ACHN (cell line): ENCODE results near the gene CYP39A1.
"Not testable (repeated sequence)": the region's sequence is repeated elsewhere in the genome, so short reads cannot be mapped to it uniquely, and the experiment has no call there.

Source experiments
- DNase-seq: peaks from one replicate; pipeline ENCODE4 v3.0.0-alpha.2; 2015
- in situ Hi-C: cut with HindIII; loops from 2 replicates; pipeline ENCODE4 v1.10.0; 2017; ENCODE audit warnings: low sequenced_read_pairs, low pct_ligation_motif_present, low pct_unique_long_range_greater_than_20kb

CYP39A1 gene

GRCh38 chr6:46651816-46652215 is 802 bp downstream of the CYP39A1 start:
- no peak for DNase-seq

GRCh38 chr6:46651006-46651405 is 1.6 kb downstream of the CYP39A1 start:
- in situ Hi-C loops = no loop called here
- no peak for DNase-seq

More at GRCh38 chr6:46651816-46652215, 802 bp downstream of the CYP39A1 start:
- in situ Hi-C loops = no loop called here

- no peak for DNase-seq
- in situ Hi-C loops = no loop called here
Measured at GRCh38 chr6:46648869-46649492, 3.6 kb downstream of the CYP39A1 start.

DNA sequence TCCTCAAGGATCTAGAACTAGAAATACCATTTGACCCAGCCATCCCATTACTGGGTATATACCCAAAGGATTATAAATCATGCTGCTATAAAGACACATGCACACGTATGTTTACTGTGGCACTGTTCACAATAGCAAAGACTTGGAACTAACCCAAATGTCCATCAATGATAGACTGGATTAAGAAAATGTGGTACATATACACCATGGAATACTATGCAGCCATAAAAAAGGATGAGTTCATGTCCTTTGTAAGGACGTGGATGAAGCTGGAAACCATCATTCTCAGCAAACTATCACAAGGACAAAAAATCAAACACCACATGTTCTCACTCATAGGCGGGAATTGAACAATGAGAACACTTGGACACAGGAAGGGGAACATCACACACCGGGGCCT is 4.5 kb downstream of the CYP39A1 start:
- in situ Hi-C loops, DNase-seq: not testable (repeated sequence)

GRCh38 chr6:46645265-46645664 is 7.4 kb downstream of the CYP39A1 start:
- DNase-seq = no peak
- in situ Hi-C loops = no loop called here

GRCh38 chr6:46642928-46643751 is 9.5 kb downstream of the CYP39A1 start:
- no peak for DNase-seq
- in situ Hi-C loops = no loop called here

- DNase-seq = no peak
- in situ Hi-C loops = no loop called here
Measured at GRCh38 chr6:46638650-46639049, 14.0 kb downstream of the CYP39A1 start.

DNA sequence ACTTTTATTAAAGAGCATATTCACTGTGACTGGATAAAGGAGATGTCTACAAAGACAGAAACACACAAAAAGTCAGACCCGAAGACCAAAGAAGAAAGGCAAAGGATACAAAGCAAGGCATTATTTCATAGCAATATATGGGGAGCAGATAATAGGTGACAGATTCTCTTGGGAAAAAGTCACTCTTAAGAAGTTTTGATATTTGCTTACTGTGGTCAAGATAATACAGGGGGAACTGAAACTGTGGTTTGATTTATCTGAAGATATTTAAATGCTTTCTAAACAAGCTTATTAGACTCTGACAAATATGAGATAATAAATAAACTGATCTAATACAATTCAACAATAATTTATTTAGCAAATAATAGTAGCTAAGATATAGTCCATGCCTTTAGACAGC is 14.7 kb downstream of the CYP39A1 start:
- DNase-seq = no peak
- in situ Hi-C loops = no loop called here

GRCh38 chr6:46637145-46637544 is 15.5 kb downstream of the CYP39A1 start:
- in situ Hi-C loops = no loop called here

DNA sequence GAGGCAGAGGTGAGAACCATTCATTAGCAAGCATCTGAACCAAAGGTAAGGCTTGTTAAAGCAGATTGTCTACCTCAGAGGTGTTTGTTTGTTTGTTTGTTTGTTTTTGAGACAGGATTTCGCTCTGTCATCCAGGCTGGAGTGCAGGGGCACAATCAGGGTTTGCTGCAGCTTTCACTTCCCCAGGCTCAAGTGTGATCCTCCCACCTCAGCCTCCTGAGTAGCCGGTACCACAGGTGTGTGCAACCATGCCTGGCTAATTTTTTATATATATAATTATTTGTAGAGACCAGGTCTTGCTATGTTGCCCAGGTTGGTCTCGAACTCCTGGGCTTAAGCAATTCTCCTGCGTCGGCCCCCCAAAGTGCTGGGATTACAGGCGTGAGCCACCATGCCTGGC is 17.2 kb downstream of the CYP39A1 start:
- in situ Hi-C loops = no loop called here
- no peak for DNase-seq

More at GRCh38 chr6:46637145-46637544, 15.5 kb downstream of the CYP39A1 start:
- DNase-seq = no peak

DNA sequence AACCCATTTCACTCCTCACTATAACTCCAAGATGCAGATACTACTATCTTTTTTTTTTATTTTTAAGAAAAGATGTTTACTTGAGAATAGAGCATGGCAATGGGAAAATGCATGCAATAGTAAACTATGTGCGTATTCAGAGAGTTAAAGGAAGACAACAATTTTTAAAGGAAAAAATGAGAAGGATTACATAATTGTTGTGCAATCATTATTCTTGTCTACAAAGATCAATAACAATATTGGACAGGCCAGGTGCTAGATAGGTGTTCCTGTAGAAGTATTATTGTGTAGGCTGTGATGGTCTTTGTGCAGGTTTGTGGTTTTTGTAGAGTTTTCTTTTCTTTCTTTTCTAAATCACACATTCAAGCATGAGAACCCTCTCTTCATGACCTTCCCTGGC is 20.6 kb downstream of the CYP39A1 start:
- DNase-seq = no peak
- in situ Hi-C loops = no loop called here

DNA sequence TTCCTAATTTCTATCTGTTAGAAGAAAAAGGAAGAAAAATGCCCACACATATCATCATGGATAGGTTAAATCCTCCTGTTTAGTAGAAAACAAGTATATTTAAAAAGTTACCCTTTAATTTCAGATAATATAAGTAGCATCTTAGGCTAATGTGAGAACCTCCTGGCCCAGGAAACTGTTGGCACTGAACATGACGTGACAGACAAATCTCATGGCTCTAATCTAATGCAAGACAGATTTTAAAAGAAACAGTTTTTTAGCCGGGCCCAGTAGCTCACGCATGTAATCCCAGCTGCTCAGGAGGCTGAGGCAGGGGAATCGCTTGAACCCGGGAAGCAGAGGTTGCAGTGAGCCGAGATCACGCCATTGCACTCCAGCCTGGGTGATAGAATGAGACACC is 22.9 kb downstream of the CYP39A1 start:
- in situ Hi-C loops = no loop called here
- DNase-seq = no peak

DNA sequence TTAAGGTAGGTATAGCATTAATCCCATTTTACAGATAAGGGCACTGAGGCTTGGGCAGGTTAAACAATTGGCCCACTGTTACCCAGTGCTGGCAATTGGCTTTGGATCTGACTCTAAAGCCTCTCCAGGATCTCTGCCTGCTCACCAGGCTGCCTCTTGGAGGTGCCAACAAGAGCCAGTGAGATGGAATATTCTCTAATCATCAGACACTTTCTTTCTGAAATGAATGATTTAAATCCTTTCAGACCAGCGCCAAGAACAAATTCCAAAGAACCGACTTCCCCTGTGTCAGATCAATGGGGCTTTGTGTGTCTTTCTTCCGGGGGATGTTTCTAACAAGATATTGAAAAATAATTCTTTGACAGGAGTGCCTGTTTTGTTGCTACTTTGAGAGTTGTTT is 23.6 kb downstream of the CYP39A1 start:
- in situ Hi-C loops = no loop called here
- DNase-seq = no peak

DNA sequence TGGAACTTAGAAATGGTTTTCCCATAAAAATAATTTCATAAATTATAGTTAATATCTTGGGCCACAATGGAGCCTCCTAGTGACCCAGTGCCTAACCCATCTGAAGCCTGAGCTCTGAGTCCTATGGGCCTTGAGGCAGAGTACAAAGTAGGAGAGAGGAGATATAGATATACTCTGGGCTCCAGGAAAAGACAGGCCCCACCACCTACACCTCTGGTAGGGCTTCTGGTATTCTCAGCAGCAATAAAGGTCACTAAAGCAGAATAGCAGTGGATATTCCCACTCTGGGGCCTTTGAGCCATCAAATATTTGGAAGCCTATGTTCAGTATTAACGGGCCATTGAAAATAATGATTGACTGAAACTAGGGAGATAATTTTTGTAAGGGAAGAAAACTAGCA is 24.1 kb downstream of the CYP39A1 start:
- DNase-seq = no peak
- in situ Hi-C loops = no loop called here

DNA sequence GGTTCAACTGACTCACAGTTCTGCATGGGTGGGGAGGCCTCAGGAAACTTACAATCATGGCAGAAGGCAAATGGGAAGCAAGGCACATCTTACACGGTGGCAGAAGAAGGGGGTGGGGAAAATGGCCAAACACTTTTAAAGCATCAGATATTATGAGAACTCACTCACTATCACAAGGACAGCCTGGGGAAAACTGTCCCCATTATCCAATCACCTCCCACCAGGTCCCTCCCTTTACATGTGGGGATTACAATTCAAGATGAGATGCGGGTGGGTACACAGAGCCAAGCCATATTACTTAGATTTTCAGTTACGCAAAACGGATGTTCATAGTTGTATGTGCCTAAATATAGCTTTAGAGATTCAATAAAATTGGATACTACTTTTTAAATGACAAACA is 25.6 kb downstream of the CYP39A1 start:
- no peak for DNase-seq
- in situ Hi-C loops = no loop called here

DNA sequence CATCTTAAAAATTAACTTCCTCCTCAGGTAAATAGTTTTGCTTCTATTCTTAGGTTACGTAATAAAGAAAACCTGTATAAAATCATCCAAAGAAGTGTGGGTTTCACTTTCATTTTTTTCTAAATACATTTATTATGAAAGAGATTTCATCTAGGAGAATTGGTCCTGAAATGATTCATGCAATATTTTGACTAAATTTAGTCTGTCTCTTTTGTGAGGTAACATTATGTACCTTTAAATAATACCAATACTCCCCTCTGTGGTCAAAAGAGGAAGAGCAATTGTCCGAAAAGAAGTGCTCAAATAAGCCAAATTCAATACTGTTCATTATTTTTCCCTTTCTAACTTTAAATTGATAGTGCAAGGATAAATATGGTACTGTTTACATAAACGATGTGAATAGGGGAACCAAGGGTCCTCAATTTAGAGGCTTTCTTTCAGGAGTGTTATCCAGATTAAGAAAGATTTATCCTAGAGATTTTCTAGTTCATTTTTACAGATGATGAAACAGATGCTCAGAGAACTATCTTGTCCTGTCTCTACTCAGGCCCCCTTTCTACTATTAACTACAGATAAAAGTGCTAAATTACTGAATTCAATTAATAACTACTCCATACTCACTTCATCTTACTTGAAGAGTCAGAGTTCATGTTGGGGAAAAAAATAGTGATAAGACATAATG is 26.2 kb downstream of the CYP39A1 start:
- in situ Hi-C loops = no loop called here

GRCh38 chr6:46618726-46619125 is 33.9 kb downstream of the CYP39A1 start:
- in situ Hi-C loops = no loop called here
- DNase-seq = no peak

More for the DNA sequence above, 26.2 kb downstream of the CYP39A1 start:
- peak; percentile 22 for DNase-seq

GRCh38 chr6:46612645-46613044 is 40.0 kb downstream of the CYP39A1 start:
- in situ Hi-C loops = no loop called here
- DNase-seq = no peak

DNA sequence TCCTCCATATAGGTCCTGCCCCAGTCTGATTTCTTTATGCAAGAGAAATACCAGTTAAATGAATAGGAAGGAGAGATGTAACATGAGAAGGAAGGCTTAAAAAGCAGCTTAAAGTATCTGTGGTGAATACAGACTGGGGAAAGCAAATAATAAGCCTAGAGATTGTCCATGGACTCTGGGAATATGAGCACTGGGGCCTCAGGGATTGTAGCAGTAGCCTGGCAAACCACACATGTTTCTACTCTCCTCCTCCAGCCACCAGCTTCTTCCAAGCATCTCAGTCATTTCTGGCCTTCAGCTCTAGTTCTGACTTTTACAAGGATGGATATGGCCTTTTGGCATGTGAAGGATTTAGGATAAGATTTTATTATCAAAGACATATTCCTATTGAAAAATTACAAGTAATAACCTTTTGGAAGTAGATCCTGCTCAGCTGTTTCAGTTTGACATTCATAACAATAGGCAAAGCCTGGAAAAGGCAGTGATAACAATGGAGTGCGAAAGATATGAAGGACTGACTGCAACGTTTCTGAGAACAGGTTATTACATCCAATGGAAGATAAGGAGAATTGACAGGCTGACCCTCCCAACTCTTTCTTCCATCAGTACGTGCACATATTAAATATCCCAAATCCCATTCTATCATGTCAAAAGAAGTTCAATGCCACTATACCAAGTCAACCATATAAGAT is 41.6 kb downstream of the CYP39A1 start:
- in situ Hi-C loops = no loop called here
- DNase-seq = no peak
